HepG2 (cell line): Measurements from ENCODE around the gene SPN. TPM values are rescaled to one million over a fixed set of nuclear protein-coding genes. Genes with fewer than 3 reads are reported as not detected.

Experiments used
- GATAD2A ChIP-seq: IDR thresholded peaks from 2 replicates; pipeline ENCODE4 v1.6.1; 2016
- GPN1 ChIP-seq: sonication (generic); formaldehyde crosslinking; IDR thresholded peaks from 2 replicates; pipeline ENCODE4 v1.5.1; 2020; ENCODE audit warnings: missing genetic modification reagents, borderline replicate concordance
- HMGXB4 ChIP-seq, 2 experiments: sonication (generic) in 1 of 2; formaldehyde crosslinking in 1 of 2; IDR thresholded peaks; 2 replicates each; pipeline versions ENCODE4 v1.4.0 to v1.6.1; 2018 to 2020; ENCODE audit warnings: missing genetic modification reagents in 2 of 2, borderline replicate concordance in 1 of 2, low read depth in 1 of 2, mild to moderate bottlenecking in 1 of 2, missing biosample characterization in 1 of 2
- MYC ChIP-seq: sonication (generic); formaldehyde crosslinking; IDR thresholded peaks from 2 replicates; pipeline ENCODE4 v1.9.0; 2021; ENCODE audit warnings: missing genetic modification reagents, borderline replicate concordance
- PHF21A ChIP-seq: sonication (generic); formaldehyde crosslinking; IDR thresholded peaks from 2 replicates; pipeline ENCODE4 v1.5.0; 2020; ENCODE audit warnings: mild to moderate bottlenecking, missing genetic modification reagents
- POLR2A ChIP-seq, 2 experiments: IDR thresholded peaks; 2 replicates each; pipeline ENCODE4 v1.6.1; 2011; ENCODE audit warnings: low read depth in 2 of 2, low read length in 2 of 2, mild to moderate bottlenecking in 1 of 2, moderate library complexity in 1 of 2; ENCODE audit not compliant: insufficient read depth in 1 of 2
- PRPF4 ChIP-seq: fragments of 200-400 bp; formaldehyde crosslinking; IDR thresholded peaks from 2 replicates; pipeline ENCODE4 v1.6.1; 2016; ENCODE audit warnings: low read length, low read depth; ENCODE audit not compliant: poor library complexity, severe bottlenecking
- RARA ChIP-seq: IDR thresholded peaks from 2 replicates; pipeline ENCODE4 v1.6.1; 2016; ENCODE audit warnings: missing genetic modification reagents, missing compliant biosample characterization
- SAFB2 ChIP-seq: sonication (generic); formaldehyde crosslinking; IDR thresholded peaks from 2 replicates; pipeline ENCODE4 v1.5.1; 2020; ENCODE audit warnings: missing genetic modification reagents, low read depth, mild to moderate bottlenecking, borderline replicate concordance
- SALL1 ChIP-seq: sonication (generic); formaldehyde crosslinking; IDR thresholded peaks from 2 replicates; pipeline ENCODE4 v1.8.0; 2022; ENCODE audit warnings: mild to moderate bottlenecking, missing genetic modification reagents
- SALL2 ChIP-seq: sonication (generic); formaldehyde crosslinking; IDR thresholded peaks from 2 replicates; pipeline ENCODE4 v1.8.1; 2023; ENCODE audit warnings: mild to moderate bottlenecking, missing genetic modification reagents, inconsistent platforms
- SAP130 ChIP-seq: IDR thresholded peaks from 2 replicates; pipeline ENCODE4 v1.6.1; 2016; ENCODE audit warnings: low read depth
- STAG1 ChIP-seq: sonication (generic); formaldehyde crosslinking; IDR thresholded peaks from 2 replicates; pipeline ENCODE4 v1.4.0; 2020; ENCODE audit warnings: missing genetic modification reagents
- TBL1XR1 ChIP-seq: fragments of 150-350 bp; IDR thresholded peaks from 2 replicates; pipeline ENCODE4 v1.6.1; 2014; ENCODE audit warnings: borderline replicate concordance, low read length; ENCODE audit not compliant: partially characterized antibody
- TFE3 ChIP-seq: IDR thresholded peaks from 2 replicates; pipeline ENCODE4 v1.6.1; 2016
- USF2 ChIP-seq, 2 experiments: sonication (generic) in 1 of 2; formaldehyde crosslinking in 1 of 2; IDR thresholded peaks; 2 replicates each; pipeline versions ENCODE4 v1.5.1 to v1.6.1; 2011 to 2020; ENCODE audit warnings: borderline replicate concordance in 1 of 2, low read depth in 1 of 2, low read length in 1 of 2, mild to moderate bottlenecking in 1 of 2, missing genetic modification reagents in 1 of 2, moderate library complexity in 1 of 2
- ZMYM3 ChIP-seq: sonication (generic); formaldehyde crosslinking; IDR thresholded peaks from 2 replicates; pipeline ENCODE4 v1.5.1; 2020; ENCODE audit warnings: mild to moderate bottlenecking, missing genetic modification reagents
- ZNF264 ChIP-seq: sonication (generic); formaldehyde crosslinking; IDR thresholded peaks from 2 replicates; pipeline ENCODE4 v1.4.0; 2020; ENCODE audit warnings: missing genetic modification reagents
- ZNF629 ChIP-seq: sonication (generic); formaldehyde crosslinking; conservative IDR thresholded peaks from 2 replicates; pipeline ENCODE4 v1.5.0; 2020; ENCODE audit warnings: missing genetic modification reagents
- polyA plus RNA-seq, 8 experiments: library from polyadenylated mRNA; depleted of rRNA in 3 of 8; stranded (reverse) in 7 of 8; unstranded in 1 of 8; fragments of >200 nt; fragmentation: Illumina TruSeq in 4 of 8; extraction: Trizol in 4 of 8; gene quantifications; 2 replicates each; pipeline versions ENCODE4 v1.2.1 to v1.2.3, GENCODE V29; 2011 to 2016; ENCODE audit warnings: low read depth in 4 of 8, missing spikeins in 1 of 8, mixed read lengths in 1 of 8; ENCODE audit not compliant: insufficient read depth in 1 of 8
- total RNA-seq, 5 experiments: library from RNA; depleted of rRNA; stranded (reverse); fragments of >200 nt; fragmentation: Illumina TruSeq; extraction: Trizol; gene quantifications; 2 replicates each; pipeline ENCODE4 v1.2.3, GENCODE V29; 2016; ENCODE audit warnings: low read depth in 1 of 5
- TF ChIP-seq, protein P1 (sequence below): sonication (generic); formaldehyde crosslinking; IDR thresholded peaks from 2 replicates; pipeline ENCODE4 v1.4.0; 2020; ENCODE audit warnings: missing genetic modification reagents

The SPN gene
- total and polyA plus RNA-seq, 2 of the 13 experiments (the other 11 are each of a cell fraction or from before 2014, with no cell fraction given): 0.22 to 1.6 TPM

DNA sequence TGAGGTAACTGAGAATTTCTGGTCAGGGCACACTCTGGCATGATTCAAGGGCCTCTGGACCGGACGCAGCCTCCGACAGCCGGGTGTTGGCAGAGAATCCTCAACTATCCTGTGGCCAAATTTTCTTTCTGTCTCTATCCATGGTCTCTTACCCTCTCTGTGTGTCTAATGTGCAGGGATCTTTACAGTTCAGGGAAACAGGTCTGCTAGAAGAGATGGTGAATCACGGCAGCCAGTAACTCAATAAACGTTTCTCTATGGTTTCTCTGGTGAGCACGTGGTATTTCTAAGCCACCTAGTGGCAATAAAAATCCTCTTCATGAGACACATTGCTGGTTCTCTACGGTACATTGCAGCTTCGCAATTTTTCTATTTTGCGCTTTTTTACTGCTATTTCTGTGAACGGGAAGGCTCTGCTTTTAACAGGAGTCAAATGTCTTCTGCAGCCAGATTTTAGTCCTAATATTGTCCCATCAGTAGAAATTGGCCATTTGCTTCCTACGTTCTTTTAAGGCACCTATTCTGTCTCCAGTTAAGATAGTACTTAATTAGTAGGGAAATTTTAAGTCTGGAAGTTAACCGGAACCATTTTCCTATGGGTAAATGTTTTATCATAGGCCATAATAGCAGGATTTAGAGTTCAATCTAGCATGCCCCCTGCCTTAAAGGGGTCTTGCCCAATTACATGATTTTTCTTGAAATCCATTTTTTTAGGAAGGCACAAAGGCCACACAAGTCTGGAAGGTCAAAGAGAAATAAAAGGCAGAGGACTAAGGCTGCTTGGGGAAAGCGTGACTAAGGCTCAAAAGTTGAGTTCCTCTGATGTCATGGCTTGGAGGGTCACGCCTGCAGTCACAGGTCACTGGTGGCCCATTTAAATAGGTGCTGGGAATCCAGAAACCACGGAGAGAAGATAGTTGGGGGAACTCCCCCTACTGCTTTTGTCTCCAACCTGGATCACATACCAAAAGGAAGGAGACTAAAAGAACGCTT, 47.5 kb downstream of the SPN start (continued):
- TF ChIP-seq USF2 (IDR thresholded peaks at IDR 0.05; ENCODE audit: low read depth, low read length) (peak; percentile 78), USF2 (CRISPR knock-in tag; IDR thresholded peaks at IDR 0.05; ENCODE audit: borderline replicate concordance) (peak; percentile 79; the same call in 1 of the 2 replicates), SALL2 (CRISPR knock-in tag) (no peak), SALL1 (CRISPR knock-in tag) (no peak; the same call in 1 of the 2 replicates), PHF21A (CRISPR knock-in tag) (peak; percentile 53; the same call in 1 of the 2 replicates), TBL1XR1 (no peak), SAP130 (peak; percentile 46; the same call in 1 of the 2 replicates), GATAD2A (CRISPR knock-in tag) (peak; percentile 50; the same call in 1 of the 2 replicates), POLR2A (IDR thresholded peaks at IDR 0.05; ENCODE audit: insufficient read depth in 1 of 2, low read depth in 2 of 2, low read length in 2 of 2) (no peak), ZNF264 (CRISPR knock-in tag) (0 out of 2 replicates have a peak, but pooled peaks have one; percentile 21), TFE3 (CRISPR knock-in tag) (peak; percentile 83), MYC (CRISPR knock-in tag) (peak; percentile 26; the same call in 1 of the 2 replicates), SAFB2 (no peak), RARA (CRISPR knock-in tag) (no peak), ZNF629 (0 out of 2 replicates have a peak, but pooled peaks have one; percentile 11), GPN1 (CRISPR knock-in tag) (no peak), STAG1 (CRISPR knock-in tag) (peak; percentile 61), HMGXB4 (CRISPR knock-in tag; IDR thresholded peaks at IDR 0.05; ENCODE audit: borderline replicate concordance in 1 of 2, low read depth in 1 of 2) (peak; percentile 31 to 52; a peak in 2 of 4 replicates), PRPF4 (no peak), ZMYM3 (CRISPR knock-in tag) (no peak)
- TF ChIP-seq, protein P1, sequence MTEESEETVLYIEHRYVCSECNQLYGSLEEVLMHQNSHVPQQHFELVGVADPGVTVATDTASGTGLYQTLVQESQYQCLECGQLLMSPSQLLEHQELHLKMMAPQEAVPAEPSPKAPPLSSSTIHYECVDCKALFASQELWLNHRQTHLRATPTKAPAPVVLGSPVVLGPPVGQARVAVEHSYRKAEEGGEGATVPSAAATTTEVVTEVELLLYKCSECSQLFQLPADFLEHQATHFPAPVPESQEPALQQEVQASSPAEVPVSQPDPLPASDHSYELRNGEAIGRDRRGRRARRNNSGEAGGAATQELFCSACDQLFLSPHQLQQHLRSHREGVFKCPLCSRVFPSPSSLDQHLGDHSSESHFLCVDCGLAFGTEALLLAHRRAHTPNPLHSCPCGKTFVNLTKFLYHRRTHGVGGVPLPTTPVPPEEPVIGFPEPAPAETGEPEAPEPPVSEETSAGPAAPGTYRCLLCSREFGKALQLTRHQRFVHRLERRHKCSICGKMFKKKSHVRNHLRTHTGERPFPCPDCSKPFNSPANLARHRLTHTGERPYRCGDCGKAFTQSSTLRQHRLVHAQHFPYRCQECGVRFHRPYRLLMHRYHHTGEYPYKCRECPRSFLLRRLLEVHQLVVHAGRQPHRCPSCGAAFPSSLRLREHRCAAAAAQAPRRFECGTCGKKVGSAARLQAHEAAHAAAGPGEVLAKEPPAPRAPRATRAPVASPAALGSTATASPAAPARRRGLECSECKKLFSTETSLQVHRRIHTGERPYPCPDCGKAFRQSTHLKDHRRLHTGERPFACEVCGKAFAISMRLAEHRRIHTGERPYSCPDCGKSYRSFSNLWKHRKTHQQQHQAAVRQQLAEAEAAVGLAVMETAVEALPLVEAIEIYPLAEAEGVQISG (CRISPR knock-in tag): peak; percentile 39; the same call in 1 of the 2 replicates
